Measurements from ENCODE around the gene MAMDC2. TPM values are rescaled to one million over a fixed set of nuclear protein-coding genes. Genes with fewer than 3 reads are reported as not detected.
"Not testable (repeated sequence)": the region's sequence is repeated elsewhere in the genome, so short reads cannot be mapped to it uniquely, and the experiment has no call there.

Gene MAMDC2
- total RNA-seq, 1 donor from 2014 or later = 13.4 TPM

- Histone ChIP-seq H3K36me3 (ENCODE audit: control insufficient read depth, insufficient read depth, low read length) (no peaks in the 10 kb centered on the region), H3K27me3 (ENCODE audit: control insufficient read depth, insufficient read depth, low read length) (no peaks in the 10 kb centered on the region), H3K4me3 (ENCODE audit: low read depth, low read length) (no peak overlapping the region)
- no peak for DNase-seq (ENCODE audit: low read depth)
- no peak for TF ChIP-seq CTCF (IDR thresholded peaks at IDR 0.05; ENCODE audit: insufficient read depth, low read length, poor library complexity, severe bottlenecking)
Observed at GRCh38 chr9:70232476-70232875, 188.8 kb downstream of the MAMDC2 start.

- not testable (repeated sequence) for H3K36me3 ChIP-seq (ENCODE audit: control insufficient read depth, insufficient read depth, low read length); DNase-seq (ENCODE audit: low read depth); H3K4me3 ChIP-seq (ENCODE audit: low read depth, low read length); H3K27me3 ChIP-seq (ENCODE audit: control insufficient read depth, insufficient read depth, low read length)
Observed at GRCh38 chr9:70234208-70234607, 190.6 kb downstream of the MAMDC2 start.

- H3K27me3 ChIP-seq (ENCODE audit: control insufficient read depth, insufficient read depth, low read length); DNase-seq (ENCODE audit: low read depth); H3K4me3 ChIP-seq (ENCODE audit: low read depth, low read length); H3K36me3 ChIP-seq (ENCODE audit: control insufficient read depth, insufficient read depth, low read length): not testable (repeated sequence)
Observed at GRCh38 chr9:70245952-70246351, 202.3 kb downstream of the MAMDC2 start.

- no peak for DNase-seq (ENCODE audit: low read depth)
- no peaks in the 10 kb centered on the region for H3K36me3 ChIP-seq (ENCODE audit: control insufficient read depth, insufficient read depth, low read length)
- no peaks in the 10 kb centered on the region for H3K27me3 ChIP-seq (ENCODE audit: control insufficient read depth, insufficient read depth, low read length)
- no peak for TF ChIP-seq CTCF (IDR thresholded peaks at IDR 0.05; ENCODE audit: insufficient read depth, low read length, poor library complexity, severe bottlenecking)
- no peak overlapping the region for H3K4me3 ChIP-seq (ENCODE audit: low read depth, low read length)
Observed at GRCh38 chr9:70250221-70250620, 206.6 kb downstream of the MAMDC2 start.

GRCh38 chr9:70255486-70255885, 211.8 kb downstream of the MAMDC2 start:
- no peaks in the 10 kb centered on the region for H3K36me3 ChIP-seq (ENCODE audit: control insufficient read depth, insufficient read depth, low read length)
- DNase-seq (ENCODE audit: low read depth) = no peak
- peak overlapping the region; percentile 9 for H3K4me3 ChIP-seq (ENCODE audit: low read depth, low read length)
- no peaks in the 10 kb centered on the region for H3K27me3 ChIP-seq (ENCODE audit: control insufficient read depth, insufficient read depth, low read length)
- no peak for TF ChIP-seq CTCF (IDR thresholded peaks at IDR 0.05; ENCODE audit: insufficient read depth, low read length, poor library complexity, severe bottlenecking)

- peak overlapping the region; percentile 16 for H3K4me3 ChIP-seq (ENCODE audit: low read depth, low read length)
- no peaks in the 10 kb centered on the region for H3K27me3 ChIP-seq (ENCODE audit: control insufficient read depth, insufficient read depth, low read length)
- DNase-seq (ENCODE audit: low read depth) = peak; percentile 74
- TF ChIP-seq CTCF (IDR thresholded peaks at IDR 0.05; ENCODE audit: insufficient read depth, low read length, poor library complexity, severe bottlenecking) = no peak
- H3K36me3 ChIP-seq (ENCODE audit: control insufficient read depth, insufficient read depth, low read length) = no peaks in the 10 kb centered on the region
Observed at GRCh38 chr9:70256123-70256551, 212.5 kb downstream of the MAMDC2 start.

GRCh38 chr9:70257502-70257901, 213.9 kb downstream of the MAMDC2 start:
- no peaks in the 10 kb centered on the region for H3K27me3 ChIP-seq (ENCODE audit: control insufficient read depth, insufficient read depth, low read length)
- peak overlapping the region; percentile 6 for H3K4me3 ChIP-seq (ENCODE audit: low read depth, low read length)
- DNase-seq (ENCODE audit: low read depth) = no peak
- peaks cover 1% of the 10 kb centered on the region for H3K36me3 ChIP-seq (ENCODE audit: control insufficient read depth, insufficient read depth, low read length)
- no peak for TF ChIP-seq CTCF (IDR thresholded peaks at IDR 0.05; ENCODE audit: insufficient read depth, low read length, poor library complexity, severe bottlenecking)
